Kidney epithelial cell (primary cell): ENCODE measurements around the gene TUBGCP5. TPM values are rescaled to one million over a fixed set of nuclear protein-coding genes. Genes with fewer than 3 reads are reported as not detected.
"Not testable (repeated sequence)": the region's sequence is repeated elsewhere in the genome, so short reads cannot be mapped to it uniquely, and the experiment has no call there.

ENCODE experiments used
- DNase-seq: peaks from one replicate; pipeline ENCODE4 v3.0.0-alpha.2; 2010; ENCODE audit warnings: low read depth
- H3K27me3 ChIP-seq: 2 replicates; pipeline ENCODE4 v1.6.0; 2011; ENCODE audit warnings: low read length; ENCODE audit not compliant: control insufficient read depth, insufficient read depth
- H3K36me3 ChIP-seq: 2 replicates; pipeline ENCODE4 v1.5.1; 2011; ENCODE audit warnings: low read length; ENCODE audit not compliant: control insufficient read depth, insufficient read depth
- H3K4me3 ChIP-seq: 2 replicates; pipeline ENCODE4 v1.5.1; 2011; ENCODE audit warnings: low read depth, mild to moderate bottlenecking, control low read depth, low read length
- total RNA-seq: library from RNA; depleted of rRNA; stranded (reverse); fragments of >200 nt; gene quantifications from 2 replicates; pipeline ENCODE4 v1.2.3, GENCODE V29; 2015
- TF ChIP-seq, protein P1 (sequence below): IDR thresholded peaks from 2 replicates; pipeline ENCODE4 v1.5.1; 2011; ENCODE audit warnings: mild to moderate bottlenecking, moderate library complexity, low read length, control low read depth, inconsistent platforms; ENCODE audit not compliant: insufficient read depth, poor library complexity, severe bottlenecking

The TUBGCP5 gene
- total RNA-seq, 1 donor from 2014 or later: 12.1 TPM

DNA sequence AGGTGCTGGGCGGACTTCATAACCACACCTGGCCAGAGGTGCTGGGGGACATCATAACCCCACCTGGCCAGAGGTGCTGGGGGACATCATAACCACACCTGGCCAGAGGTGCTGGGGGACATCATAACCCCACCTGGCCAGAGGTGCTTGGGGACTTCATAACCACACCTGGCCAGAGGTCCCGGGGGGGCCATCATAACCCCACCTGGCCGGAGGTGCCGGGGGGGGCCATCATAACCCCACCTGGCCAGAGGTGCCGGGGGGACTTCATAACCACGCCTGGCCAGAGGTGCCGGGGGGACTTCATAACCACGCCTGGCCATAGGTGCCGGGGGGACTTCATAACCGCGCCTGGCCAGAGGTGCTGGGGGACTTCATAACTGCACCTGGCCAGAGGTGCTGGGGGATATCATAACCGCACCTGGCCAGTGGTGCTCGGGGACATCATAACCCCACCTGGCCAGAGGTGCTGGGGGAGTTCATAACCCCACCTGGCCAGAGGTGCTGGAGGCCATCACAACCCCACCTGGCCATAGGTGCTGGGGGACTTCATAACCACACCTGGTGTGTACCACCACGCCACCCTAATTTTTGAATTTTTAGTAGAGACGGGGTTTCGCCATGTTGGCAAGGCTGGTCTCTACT is 10.7 kb upstream of the TUBGCP5 start:
- Histone ChIP-seq H3K4me3 (no peak overlapping the region), H3K36me3 (no peaks in the 10 kb centered on the region), H3K27me3 (no peaks in the 10 kb centered on the region)
- DNase-seq: no peak
- TF ChIP-seq, protein P1, sequence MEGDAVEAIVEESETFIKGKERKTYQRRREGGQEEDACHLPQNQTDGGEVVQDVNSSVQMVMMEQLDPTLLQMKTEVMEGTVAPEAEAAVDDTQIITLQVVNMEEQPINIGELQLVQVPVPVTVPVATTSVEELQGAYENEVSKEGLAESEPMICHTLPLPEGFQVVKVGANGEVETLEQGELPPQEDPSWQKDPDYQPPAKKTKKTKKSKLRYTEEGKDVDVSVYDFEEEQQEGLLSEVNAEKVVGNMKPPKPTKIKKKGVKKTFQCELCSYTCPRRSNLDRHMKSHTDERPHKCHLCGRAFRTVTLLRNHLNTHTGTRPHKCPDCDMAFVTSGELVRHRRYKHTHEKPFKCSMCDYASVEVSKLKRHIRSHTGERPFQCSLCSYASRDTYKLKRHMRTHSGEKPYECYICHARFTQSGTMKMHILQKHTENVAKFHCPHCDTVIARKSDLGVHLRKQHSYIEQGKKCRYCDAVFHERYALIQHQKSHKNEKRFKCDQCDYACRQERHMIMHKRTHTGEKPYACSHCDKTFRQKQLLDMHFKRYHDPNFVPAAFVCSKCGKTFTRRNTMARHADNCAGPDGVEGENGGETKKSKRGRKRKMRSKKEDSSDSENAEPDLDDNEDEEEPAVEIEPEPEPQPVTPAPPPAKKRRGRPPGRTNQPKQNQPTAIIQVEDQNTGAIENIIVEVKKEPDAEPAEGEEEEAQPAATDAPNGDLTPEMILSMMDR: no peak

DNA sequence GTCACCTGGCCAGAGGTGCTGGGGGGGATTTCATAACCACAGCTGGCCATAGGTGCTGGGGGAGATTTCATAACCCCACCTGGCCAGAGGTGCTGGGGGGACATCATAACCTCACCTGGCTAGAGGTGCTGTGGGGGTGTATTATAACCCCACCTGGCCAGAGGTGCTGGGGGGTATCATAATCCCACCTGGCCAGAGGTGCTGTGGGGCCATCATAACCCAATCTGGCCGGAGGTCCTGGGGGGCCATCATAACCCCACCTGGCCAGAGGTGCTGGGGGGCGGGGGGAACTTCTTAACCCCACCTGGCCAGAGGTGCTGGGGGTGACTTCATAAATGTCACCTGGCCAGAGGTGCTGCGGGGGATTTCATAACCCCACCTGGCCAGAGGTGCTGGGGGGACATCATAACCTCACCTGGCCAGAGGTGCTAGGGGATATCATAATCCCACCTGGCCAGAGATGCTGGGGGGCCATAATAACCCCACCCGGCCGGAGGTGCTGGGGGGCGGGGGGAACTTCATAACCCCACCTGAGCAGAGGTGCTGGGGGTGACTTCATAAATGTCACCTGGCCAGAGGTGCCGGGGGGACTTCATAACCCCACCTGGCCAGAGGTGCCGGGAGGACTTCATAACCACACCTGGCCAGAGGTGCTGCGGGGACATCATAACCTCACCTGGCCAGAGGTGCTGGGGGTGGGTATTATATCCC is 9.4 kb upstream of the TUBGCP5 start:
- not testable (repeated sequence) for DNase-seq, H3K4me3 ChIP-seq, H3K27me3 ChIP-seq, H3K36me3 ChIP-seq

DNA sequence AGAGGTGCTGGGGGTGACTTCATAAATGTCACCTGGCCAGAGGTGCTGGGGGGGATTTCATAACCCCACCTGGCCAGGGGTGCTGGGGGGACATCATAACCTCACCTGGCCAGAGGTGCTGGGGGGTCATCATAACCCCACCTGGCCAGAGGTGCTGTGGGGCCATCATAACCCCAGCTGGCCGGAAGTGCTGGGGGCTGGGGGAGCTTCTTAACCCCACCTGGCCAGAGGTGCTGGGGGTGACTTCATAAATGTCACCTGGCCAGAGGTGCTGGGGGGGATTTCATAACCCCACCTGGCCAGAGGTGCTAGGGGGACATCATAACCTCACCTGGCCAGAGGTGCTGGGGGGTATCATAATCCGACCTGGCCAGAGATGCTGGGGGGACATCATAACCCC is 4.6 kb upstream of the TUBGCP5 start:
- DNase-seq, H3K4me3 ChIP-seq, H3K27me3 ChIP-seq, H3K36me3 ChIP-seq: not testable (repeated sequence)

DNA sequence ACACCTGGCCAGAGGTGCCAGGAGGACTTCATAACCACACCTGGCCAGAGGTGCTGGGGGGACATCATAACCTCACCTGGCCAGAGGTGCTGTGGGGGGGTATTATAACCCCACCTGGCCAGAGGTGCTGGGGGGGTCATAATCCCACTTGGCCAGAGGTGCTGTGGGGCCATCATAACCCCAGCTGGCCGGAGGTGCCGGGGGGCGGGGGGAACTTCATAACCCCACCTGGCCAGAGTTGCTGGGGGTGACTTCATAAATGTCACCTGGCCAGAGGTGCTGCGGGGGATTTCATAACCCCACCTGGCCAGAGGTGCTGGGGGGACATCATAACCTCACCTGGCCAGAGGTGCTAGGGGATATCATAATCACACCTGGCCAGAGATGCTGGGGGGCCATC is 4.2 kb upstream of the TUBGCP5 start:
- H3K27me3 ChIP-seq, H3K36me3 ChIP-seq, DNase-seq, H3K4me3 ChIP-seq: not testable (repeated sequence)

DNA sequence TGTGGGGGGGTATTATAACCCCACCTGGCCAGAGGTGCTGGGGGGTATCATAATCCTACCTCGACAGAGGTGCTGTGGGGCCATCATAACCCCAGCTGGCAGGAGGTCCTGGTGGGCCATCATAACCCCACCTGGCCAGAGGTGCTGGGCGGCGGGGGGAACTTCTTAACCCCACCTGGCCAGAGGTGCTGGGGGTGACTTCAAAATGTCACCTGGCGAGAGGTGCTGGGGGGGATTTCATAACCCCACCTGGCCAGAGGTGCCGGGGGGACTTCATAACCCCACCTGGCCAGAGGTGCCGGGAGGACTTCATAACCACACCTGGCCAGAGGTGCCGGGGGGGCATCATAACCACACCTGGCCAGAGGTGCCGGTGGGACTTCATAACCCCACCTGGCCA is 2.4 kb upstream of the TUBGCP5 start:
- not testable (repeated sequence) for H3K27me3 ChIP-seq, H3K36me3 ChIP-seq, H3K4me3 ChIP-seq, DNase-seq

DNA sequence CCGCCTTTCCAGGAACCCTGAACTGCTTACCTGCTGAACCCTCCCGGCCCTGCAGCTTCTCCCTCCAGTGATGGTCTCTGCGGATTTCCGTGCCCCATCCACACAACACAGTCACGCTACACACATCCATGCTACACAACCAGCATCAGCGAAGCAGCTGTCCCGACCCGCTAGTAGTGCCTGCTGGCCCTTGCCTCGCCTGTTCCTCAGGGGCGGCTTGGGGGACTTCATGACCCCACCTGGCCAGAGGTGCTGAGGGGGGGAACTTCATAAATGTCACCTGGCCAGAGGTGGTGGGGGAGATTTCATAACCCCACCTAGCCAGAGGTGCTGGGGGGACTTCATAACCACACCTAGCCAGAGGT is 530 bp upstream of the TUBGCP5 start:
- no peak for DNase-seq
- Histone ChIP-seq H3K36me3 (peaks cover 3% of the 10 kb centered on the region), H3K4me3 (peak overlapping the region; percentile 93), H3K27me3 (no peaks in the 10 kb centered on the region)
- TF ChIP-seq, protein P1: no peak

DNA sequence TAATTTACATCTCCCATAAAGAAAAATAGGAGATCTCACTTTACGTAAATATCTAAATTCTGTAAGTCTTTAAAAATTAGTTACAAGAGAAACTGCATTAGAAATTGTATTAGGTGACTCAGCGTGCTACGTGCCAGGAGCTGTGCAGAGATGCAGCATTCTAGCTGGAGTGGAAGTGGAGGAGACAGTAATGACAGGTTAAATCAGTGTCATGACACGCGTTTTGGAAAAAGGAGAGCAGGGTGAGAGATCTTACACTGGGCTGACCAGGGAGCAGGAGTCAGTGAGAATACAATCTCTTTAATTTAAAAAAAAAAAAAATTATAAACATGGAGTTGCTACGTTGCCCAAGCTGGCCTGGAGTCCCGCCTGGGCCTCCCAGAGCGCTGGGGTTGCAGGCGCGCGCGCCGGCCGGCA is 635 bp downstream of the TUBGCP5 start:
- Histone ChIP-seq H3K36me3 (peaks cover 3% of the 10 kb centered on the region), H3K27me3 (no peaks in the 10 kb centered on the region), H3K4me3 (peak overlapping the region; percentile 93)
- no peak for DNase-seq
- TF ChIP-seq, protein P1: no peak

DNA sequence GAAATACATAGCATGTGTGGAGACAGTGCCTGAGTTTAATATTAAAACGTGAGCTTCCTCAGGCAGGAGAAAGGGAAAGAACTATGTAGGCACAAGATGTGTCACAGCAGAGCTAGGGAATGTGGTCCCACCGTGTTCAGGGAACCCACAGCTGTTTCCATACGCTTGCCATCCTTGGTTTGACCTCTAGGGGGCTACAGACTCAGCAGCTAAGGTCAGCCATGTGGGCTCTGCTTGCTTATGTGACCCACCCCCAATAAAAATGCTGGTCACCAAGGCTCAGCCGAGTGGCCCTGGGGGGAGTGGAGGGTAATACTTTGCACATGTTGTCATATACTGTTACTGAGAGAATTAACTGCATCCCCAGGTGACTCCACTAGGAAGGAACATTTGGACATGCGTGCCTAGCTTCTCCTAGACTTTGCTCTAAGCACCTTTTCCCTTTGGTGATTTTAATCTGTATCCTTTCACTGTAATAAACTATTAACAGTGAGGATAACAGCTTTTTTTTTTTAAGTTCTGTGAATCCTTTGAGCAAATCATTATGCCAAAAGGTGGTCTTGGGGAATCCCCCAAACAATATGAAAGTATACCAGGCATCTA is 3.3 kb downstream of the TUBGCP5 start:
- Histone ChIP-seq H3K4me3 (no peak overlapping the region), H3K27me3 (no peaks in the 10 kb centered on the region), H3K36me3 (peaks cover 3% of the 10 kb centered on the region)
- no peak for DNase-seq
- TF ChIP-seq, protein P1: peak; percentile 88
